ENCODE measurements around the gene HAND2.
A peak's percentile ranks its signal among the peaks of the same experiment; 100 is the strongest.

HAND2 gene

DNA sequence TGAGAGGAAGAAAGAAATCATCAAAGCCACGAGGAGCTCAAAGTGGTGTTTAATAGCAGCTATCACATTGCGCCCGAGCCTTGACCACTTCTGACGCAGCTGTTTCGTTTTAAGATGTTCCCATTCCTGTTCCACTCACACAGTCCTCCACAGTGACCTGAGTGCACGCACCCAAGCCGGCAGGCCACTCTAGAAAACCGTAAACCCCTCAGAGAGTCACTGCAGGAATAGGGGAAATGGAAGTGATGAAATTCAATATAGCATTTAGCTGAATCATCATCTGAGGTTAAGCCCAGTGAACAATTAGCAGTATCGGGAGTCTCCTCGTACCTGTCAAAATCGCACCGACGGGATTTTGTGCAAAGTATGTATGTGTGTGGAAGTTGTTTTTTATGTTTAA, 17.9 kb upstream of the HAND2 start:
- DNase-seq (ENCODE audit: low read depth), result peak; percentile 42
- TF ChIP-seq, protein P1, sequence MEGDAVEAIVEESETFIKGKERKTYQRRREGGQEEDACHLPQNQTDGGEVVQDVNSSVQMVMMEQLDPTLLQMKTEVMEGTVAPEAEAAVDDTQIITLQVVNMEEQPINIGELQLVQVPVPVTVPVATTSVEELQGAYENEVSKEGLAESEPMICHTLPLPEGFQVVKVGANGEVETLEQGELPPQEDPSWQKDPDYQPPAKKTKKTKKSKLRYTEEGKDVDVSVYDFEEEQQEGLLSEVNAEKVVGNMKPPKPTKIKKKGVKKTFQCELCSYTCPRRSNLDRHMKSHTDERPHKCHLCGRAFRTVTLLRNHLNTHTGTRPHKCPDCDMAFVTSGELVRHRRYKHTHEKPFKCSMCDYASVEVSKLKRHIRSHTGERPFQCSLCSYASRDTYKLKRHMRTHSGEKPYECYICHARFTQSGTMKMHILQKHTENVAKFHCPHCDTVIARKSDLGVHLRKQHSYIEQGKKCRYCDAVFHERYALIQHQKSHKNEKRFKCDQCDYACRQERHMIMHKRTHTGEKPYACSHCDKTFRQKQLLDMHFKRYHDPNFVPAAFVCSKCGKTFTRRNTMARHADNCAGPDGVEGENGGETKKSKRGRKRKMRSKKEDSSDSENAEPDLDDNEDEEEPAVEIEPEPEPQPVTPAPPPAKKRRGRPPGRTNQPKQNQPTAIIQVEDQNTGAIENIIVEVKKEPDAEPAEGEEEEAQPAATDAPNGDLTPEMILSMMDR (IDR thresholded peaks at IDR 0.05; ENCODE audit: low read length, missing control alignments), result no peak
- H3K4me3 ChIP-seq (replicated peaks; ENCODE audit: low read depth, low read length), result no peak overlapping the region

DNA sequence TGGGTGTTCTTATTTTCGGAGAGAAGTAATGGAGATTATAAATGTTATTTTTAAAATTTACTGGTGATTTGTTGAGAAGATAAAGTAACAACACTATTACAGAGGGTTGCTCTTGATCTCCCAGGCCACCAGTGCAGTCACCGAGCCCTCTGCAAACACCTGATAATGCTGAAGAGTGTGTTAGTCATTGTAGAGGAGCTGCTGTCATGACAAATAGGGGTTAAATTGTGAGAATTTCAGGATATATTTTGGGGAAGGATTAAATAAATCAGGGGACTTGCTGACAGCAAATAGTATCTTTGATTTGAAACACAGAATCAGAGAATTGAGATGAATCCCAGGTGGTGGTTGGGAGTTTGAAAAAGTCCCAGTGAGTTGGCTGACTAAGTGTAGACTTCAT, 16.7 kb upstream of the HAND2 start:
- no peak for DNase-seq (ENCODE audit: low read depth)
- no peak overlapping the region for H3K4me3 ChIP-seq (replicated peaks; ENCODE audit: low read depth, low read length)
- TF ChIP-seq, protein P1 (IDR thresholded peaks at IDR 0.05; ENCODE audit: low read length, missing control alignments), result no peak

DNA sequence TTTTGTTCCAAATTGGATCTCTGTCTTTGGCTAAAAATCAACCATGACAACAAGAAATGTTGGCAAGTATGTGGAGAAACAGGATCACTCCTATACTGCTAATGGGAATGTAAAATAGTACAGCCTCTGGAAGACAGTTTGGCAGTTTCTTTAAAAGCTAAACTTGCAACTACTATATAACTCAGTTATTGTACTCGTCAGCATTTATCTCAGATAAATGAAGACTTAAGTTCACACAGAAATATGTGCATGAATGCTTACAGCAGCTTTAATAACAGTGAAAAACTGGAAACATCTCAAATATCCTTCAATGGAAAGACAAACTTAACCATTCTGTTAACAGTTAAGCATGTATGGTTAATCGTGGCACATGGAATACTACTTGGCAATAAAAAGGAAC, 15.4 kb upstream of the HAND2 start:
- TF ChIP-seq, protein P1 (IDR thresholded peaks at IDR 0.05; ENCODE audit: low read length, missing control alignments), result no peak
- H3K4me3 ChIP-seq (replicated peaks; ENCODE audit: low read depth, low read length), result no peak overlapping the region
- DNase-seq (ENCODE audit: low read depth), result no peak

DNA sequence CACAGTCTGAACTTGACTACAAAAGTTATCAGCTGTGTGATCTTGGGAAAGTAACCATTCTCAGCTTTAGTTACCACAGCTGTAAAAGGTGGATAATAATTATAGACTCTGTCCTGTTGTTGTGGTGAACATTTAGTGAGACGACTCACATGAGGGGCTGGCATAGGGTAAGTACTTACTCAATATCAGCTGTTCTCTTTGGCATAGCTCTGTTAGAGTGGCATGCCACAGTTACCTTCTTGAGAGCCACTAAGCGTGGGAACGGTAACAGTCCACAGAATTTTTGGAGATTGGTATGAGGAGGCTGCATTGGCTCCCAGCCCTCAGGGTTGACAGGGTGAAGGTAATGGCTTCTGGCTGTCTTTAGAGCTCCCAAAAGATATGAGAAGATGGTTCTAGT, 13.2 kb upstream of the HAND2 start:
- DNase-seq (ENCODE audit: low read depth), result no peak
- TF ChIP-seq, protein P1 (IDR thresholded peaks at IDR 0.05; ENCODE audit: low read length, missing control alignments), result no peak
- no peak overlapping the region for H3K4me3 ChIP-seq (replicated peaks; ENCODE audit: low read depth, low read length)

DNA sequence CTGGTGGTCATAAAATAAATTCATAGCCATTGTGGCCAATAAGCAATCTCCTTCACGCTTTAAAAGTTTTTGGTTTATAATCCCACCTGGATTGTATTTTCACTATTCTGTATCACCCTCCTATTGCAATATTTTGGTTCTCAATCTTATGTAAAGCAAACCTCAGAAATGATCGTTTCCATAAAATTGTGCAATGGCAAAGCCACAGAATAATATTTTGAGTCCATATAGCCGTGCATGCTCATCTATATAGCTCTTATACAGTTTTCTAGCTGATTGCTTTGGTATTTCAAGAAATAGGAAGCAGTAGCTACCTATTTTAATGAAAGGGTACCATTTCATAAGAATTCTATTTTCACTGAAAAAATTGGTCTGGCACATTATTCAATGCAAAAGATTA, 10.0 kb upstream of the HAND2 start:
- no peak overlapping the region for H3K4me3 ChIP-seq (replicated peaks; ENCODE audit: low read depth, low read length)
- TF ChIP-seq, protein P1 (IDR thresholded peaks at IDR 0.05; ENCODE audit: low read length, missing control alignments), result no peak
- no peak for DNase-seq (ENCODE audit: low read depth)

DNA sequence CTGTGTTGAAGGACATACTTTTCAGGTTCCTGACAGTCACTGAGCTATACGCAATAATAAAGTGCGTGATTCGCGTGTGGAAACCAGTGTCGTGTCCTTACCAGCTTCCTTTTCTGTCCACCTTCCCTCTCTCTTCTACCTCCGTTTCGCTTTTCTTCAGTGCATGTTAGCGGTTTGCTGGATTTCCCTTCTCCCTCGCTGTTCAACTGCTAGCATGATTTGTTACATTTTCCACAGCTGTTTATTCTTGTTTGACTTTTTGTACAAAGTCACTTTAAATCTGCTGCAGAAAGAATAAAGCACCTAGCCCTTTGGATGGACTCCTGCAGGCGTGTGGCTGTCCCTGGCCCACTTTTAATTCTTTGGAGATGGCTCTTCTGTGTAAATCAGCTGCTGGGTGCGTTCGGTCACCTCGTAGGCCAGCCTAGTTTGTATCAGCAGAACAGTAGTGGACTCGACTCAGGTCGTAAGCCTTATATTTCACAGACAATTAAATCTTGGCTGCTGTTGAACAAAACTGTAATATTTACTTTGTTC, 8.9 kb upstream of the HAND2 start:
- H3K4me3 ChIP-seq (replicated peaks; ENCODE audit: low read depth, low read length), result peak overlapping the region; percentile 53
- DNase-seq (ENCODE audit: low read depth), result no peak

More for the DNA sequence above, 8.9 kb upstream of the HAND2 start:
- TF ChIP-seq, protein P1 (IDR thresholded peaks at IDR 0.05; ENCODE audit: low read length, missing control alignments), result no peak

Data from fibroblast of pulmonary artery (primary cell).